ENCODE measurements around the gene SRBD1.

Gene SRBD1

DNA sequence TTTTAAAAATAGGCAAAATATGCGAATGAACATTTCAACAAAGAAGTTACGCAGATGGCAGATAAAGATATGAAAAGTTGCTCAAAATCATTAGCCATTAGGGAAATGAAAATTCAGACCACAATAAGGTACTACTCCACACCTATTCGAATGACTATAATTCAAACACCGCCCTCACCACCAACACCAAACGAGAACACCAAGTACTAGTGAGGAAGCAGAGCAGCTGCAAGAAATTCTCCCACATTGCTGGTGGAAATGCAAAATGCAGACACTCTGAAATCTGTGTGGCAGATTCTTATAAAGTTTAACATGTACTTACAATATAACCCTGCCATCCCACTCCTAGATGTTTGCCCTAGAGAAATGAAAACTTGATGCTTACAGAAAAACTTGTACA lies 23.2 kb upstream of the SRBD1 start:
- no peak for DNase-seq

DNA sequence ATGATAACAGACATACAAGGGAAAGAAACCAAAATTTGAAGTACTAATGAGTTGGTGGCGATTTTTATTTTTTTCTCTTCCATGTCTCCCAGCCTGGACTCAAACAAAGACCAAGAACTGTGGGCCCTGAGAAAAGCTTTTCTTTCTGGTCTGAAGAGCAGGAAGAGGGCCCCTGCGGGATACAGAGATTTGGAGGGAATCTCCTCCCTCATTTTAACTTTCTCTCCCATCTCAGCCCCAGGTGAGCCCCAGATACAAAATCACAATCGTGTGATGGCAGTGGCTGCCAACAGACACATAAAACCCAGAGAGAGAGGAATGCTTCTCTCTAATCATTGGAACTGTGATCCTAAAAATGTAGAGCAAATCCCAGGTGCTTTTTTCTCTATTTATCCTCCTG lies 20.9 kb upstream of the SRBD1 start:
- no peak for DNase-seq

DNA sequence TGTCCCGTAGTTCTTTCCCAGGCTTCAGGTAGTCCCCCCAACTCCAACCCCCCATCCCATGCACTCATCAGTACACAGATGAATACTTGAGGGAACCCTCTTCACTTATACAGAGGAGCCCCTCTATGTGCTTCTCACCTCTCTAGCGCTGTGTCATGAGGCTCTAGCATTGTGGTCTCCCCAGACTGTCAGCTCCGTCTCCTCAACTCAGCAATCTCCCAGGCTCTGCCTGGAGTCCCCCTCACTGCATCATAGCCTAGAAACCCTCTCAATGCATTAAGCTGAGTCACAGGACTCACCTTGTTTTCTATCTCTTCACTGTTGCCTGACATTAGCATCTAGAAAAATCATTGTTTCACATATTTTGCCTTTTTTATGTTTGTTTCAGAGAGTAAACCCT lies 20.3 kb upstream of the SRBD1 start:
- DNase-seq, result no peak

DNA sequence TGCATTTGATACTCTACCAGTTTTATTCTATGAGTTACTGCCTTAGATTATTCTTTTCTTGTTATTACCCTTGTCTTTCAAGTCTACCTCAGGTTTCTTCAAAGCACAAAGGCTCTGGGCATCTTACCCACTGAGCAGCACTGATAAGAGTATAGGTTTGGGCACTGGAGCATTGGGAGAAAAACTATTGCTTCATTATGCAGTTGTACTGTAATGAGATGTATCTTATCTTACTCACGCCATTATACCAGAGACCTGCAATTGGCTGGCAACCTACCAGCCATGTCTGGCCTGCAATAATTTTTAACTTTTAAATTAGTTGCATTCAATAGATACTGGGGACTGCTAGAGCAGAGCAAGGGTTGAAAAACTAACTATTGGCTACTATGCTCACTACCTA lies 18.9 kb upstream of the SRBD1 start:
- DNase-seq, result no peak

DNA sequence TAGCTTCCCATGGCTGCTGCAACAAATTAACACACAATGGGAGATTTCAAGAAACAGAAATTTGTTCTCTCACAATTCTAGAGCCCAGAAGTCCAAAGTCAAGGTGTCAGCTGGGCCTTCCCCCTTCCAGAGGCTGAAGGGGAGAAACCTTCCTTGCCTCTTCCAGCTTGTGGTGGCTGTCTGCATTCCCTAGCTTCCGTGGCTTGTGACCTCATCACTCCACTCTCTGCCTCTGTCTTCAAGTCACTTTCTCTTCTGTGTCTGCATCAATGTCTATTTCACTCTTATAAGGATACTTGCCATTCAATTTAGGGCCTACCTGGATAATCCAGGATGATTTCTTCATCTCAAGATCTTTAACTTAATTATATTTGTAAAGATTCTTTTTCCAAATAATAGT lies 16.8 kb upstream of the SRBD1 start:
- no peak for DNase-seq

DNA sequence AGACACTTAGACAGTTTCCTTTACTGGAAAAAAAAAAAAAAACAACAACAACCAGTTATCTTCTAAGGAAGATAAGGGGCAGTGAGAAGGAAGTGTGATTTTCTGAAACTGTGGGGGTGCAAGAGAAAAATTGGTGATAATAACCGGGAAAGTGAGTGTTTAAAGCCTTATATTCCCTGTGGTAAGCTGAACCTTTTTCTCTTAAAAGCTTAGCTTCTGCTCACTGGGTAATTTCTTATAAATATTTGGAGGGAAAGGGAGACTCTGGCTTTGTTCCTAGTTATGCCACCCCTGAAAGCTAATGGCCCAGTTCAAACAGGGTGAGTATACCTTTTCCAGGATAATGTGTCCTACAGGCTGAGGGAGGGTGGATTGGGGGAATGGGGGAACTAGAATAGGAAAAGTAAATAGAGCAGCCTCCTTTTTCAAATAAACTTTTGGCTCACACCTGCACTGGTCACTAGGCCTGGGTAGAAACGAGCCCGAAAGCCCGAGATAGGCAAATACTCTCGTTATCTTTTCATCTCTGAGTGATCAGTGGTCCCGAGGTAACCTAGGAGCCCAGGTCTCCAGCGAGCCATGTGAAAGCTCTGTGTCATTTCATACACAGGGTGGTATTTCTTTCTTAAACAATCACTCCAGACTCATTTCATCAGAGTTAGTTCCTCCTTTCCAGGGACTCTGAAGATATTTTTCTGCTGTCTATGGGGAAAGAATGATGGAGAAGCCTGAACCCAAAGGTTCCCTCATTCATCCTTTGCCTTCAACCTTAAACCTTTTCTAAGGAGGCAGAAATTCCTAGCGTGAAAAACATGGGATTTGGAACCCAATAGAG lies 15.5 kb upstream of the SRBD1 start:
- DNase-seq, result peak; percentile 9

DNA sequence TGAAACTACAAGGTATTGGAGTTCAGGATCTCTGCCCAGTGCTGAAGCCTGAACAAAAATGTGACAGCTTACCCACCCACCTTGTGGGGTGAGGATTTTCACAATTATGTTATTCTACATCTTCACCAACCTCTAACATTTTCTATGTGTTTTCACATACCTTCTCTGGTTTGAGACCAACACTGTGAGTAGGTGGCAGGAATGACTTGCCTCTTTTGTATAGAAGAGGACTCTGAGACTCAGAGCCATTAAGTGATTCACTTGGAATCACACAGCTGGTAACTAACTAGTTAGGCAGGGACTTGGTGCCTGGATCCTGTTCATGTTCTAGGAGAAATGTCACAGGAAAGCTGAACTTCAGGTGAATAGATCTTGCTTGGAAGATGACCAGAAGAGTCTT lies 14.8 kb upstream of the SRBD1 start:
- DNase-seq, result no peak

DNA sequence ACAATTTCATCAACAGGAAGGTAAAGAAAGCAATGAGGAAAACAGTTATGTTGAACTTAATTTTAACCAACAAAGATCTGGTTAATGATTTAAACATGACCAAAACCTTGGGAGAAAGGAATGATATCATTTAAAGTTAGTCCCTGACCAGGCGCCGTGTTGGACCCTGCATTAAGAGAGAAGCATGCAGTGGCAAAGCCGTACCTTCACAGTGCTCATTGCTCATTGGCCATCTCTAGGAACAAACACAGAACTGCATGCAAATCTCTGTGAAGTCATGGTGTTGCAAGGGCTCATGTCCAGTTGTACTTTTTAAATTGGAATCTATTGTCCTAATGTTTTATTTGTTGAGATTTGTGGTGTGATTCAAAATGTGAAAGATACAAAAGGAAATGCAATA lies 12.0 kb upstream of the SRBD1 start:
- no peak for DNase-seq

DNA sequence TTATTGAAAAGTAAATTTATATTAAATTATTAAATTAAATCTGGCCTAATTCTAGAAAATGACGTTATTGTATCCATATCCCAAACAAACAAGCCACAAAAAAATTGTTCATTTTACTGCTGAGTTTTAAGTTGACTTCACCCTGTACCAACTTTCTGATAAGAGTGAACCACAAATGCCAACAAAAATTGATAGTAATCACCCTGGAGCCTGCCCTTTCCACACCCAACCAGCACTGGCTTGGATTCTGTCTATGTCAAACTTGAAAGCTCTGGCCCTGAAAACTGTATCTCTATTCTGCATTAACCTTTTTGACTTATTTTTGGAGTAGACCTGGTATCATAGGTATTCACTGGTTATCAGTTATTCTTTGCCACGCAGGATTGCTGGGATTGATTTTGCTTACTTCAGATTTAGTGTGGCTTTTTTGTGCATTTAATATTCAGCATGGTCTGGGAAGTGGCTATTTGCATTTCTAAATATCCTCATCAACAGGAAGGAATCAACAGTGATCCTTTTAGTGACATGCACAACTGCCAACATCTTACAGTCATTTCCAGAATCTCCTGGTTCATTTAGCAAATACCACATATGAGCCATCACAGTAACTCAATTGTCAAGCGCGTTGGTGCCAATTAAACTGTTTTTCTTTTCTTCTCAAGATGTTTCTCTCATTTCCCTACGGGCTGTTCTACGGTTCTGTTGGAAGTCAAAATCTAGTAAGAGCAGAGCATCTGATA lies 11.4 kb upstream of the SRBD1 start:
- DNase-seq, result no peak

DNA sequence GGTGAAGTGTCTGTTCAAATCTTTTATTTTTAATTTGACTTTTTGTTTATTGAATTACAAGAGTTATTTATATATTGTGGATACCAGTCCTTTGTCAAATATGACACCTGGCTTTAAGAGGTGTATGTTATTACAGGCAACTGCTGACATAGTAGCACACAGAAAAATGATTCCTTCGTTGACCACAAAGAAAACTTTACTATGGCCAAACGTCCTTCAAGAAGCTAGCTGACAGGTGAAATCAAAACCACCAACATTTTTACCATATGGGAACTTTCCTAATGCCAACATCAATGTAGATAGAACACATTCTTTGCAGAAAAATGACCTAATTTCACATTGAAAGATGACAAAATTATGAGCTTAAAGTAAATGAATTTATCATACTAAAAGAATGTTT lies 6.4 kb upstream of the SRBD1 start:
- no peak for DNase-seq

DNA sequence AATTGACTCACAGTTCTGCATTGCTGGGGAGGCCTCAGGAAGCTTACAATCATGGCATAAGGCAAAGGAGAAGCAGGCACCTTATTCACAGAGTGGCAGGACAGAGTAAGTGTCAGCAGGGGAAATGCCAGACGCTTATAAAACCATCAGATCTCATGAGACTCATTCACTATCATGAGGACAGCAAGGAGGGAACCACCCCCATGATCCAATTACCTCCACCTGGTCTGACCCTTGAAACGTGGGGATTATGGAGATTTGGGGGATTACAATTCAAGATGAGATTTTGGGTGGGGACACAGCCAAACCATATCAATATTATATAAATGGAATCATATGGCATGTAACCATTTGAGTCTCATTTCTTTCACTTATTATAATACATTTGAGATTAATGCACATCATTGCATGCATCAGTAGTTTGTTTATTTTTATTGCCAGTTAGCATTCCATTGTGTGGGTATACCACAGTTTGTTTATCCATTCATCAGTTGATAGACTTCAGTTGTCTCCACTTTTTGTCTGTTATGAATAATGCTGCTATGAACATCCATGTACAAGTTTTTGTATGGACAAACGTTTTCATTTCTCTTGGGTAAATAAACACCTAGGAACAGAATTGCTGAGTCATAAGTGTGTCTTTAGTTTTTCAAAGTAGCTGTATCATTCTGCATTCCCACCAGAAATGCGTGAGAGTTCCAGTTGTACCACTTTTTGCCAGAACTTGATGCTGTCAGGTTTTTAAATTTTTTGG lies 5.8 kb upstream of the SRBD1 start:
- no peak for DNase-seq

DNA sequence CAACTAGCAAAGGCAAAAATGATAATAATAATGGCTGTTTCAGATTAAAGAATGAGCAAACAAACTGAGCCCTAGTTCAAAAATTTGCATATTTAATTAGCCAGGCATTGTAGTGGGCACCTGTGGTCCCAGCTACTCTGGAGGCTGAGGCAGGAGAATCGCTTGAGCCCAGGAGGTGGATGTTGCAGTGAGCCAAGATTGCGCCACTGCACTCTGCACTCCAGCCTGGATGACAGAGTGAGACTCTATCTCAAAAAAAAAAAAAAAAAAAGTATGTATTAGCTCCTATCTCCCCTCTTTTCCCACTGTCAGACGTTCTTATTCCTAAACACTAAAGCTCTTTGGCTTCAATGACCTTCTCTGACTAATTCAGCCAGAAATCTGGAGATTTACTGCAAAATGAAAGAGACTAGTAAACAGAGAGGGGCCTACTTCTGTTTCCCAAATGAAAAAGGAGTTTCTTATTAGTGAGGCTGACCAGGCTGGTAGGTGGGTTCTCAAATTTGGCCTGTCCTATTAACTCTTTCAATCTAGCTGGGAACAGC lies 3.9 kb upstream of the SRBD1 start:
- DNase-seq, result no peak

DNA sequence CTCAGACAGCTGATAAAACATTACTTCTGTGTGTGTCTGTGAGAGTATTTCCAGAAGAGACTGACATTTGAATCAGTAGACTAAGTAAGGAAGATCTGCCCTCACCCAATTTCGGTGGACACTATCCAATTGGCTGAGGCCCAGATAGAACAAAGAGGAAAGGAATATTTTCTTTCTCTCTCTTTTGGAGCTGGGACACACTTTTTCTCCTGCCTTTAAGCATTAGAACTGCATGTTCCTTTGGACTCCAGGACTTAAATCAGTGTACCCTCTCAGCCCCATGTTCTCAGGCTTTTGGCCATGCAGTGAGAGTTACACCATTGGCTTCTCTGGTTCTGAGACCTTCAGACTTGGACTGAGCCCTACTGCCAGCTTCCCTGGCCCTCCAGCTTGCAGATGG lies 3.3 kb upstream of the SRBD1 start:
- DNase-seq, result no peak

DNA sequence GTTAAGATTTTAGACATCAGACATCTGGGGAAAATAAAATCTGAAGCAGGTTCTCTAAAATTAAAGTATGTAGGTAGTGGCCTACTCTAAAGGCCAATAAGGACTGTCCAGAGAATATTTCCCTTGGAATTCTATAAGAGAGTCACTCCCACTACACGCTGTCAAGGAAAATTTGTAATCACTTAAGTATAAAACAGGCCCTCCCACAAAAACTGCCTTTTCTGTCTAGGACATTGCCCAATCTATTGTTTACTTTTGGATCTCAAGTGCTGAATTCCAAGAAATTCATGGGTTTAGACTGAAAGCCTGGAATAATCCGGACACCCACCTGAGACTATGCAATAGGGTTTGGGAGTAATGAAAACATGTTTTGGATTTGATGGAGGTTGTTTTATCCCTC lies 1.7 kb upstream of the SRBD1 start:
- DNase-seq, result no peak

DNA sequence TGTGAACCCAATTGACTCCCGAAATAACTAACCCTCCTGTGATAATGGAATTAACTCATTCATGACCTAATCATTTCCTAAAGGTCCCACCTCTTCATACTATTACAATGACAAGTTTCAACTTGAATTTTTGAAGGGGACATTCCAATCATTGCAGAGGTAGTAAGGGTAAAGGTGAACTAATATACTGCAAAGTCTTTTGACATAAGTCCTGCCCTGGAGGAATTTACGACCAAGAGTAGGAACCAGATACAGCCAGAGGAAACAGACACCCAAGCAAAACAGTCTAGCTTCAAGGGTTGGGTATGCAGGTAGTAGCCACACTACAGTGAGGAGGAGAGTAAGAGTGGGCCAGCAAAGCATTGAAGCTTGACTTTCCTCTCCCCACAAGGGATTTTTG lies 1.2 kb upstream of the SRBD1 start:
- no peak for DNase-seq

DNA sequence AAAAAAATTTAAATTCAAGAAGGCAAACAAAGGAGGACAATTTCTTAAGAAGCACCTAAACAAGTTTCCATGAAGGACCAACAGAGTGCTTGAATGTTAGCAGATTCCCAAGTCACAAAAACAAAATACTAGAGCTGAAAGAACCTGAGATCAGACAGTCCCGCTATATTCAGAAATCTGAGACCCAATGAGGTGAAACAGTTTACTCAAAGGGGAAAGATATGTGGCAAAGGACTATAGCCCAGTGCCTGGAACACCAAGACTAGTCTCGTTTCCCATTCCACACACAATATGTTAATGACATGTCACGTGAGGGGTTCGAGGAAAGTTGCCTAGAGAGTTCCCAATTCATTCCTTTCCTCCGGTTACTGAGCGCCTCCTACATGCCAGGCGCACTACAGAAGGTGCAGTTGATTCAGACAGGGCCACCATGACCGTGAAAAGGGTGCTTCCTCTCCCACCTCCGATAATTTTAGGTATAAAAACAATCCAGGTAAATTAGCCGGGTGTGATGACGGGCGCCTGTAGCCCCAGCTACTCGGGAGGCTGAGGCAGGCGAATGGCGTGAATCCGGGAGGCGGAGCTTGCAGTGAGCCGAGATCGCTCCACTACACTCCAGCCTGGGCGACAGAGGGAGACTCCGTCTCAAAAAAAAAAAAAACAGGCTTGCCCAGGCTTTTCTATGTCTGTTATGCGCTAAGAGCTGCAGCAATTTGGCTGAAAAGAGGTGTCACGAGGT lies 617 bp downstream of the SRBD1 start:
- peak; percentile 69 for DNase-seq

DNA sequence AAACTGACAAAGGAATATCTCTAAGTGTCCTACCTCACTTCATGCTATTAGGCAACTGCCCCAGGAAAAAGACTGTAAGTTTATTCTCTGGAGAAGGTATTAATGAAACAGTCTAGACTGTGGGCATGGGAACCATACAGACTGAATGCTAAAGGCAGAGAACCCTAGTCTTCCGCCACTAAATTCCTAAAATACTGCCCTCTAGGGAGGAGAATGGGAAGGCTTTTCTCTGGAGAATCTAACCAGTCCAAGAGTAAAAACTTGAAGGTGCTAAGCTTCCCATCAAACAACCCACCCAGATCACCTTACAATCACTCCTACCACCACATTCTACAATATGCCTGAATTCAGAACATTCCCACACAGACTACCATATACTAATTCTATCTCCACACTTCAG lies 3.4 kb downstream of the SRBD1 start:
- no peak for DNase-seq

DNA sequence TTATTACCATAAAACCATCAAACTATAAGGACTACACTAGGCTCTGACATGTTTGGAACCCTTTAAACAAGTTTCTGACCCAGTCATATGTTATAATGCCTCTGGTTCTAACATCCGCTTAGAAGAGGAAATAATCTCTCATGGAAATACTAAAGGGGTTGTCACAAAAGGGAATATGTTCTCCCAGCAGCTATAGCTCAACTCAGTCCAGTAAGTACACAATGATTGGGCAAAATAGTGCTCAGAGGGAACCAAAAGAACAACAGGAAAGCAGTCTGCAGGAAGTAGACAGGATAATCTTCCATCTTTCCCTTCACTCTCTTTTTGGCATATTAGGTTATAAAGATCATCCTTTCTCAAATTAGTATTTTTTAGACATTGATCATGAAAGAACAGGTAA lies 4.3 kb downstream of the SRBD1 start:
- DNase-seq, result no peak

DNA sequence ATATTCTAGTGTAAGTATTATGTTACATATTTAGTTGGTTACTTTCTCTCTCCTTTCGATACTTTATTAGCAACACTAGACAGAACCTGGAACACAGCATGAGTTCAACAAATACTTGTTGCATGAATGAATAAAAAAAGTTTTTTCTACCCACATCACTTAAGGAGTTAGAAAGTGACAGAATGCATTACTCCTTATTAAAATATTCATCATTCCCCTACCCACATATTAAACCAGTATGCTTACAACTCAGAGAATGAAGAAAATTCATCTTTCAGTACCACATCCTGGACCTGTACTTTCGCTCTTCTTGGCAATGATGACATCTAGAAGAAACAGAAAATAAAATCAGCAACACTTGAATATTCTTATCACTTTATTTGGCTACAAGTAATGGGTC lies 6.0 kb downstream of the SRBD1 start:
- no peak for DNase-seq

DNA sequence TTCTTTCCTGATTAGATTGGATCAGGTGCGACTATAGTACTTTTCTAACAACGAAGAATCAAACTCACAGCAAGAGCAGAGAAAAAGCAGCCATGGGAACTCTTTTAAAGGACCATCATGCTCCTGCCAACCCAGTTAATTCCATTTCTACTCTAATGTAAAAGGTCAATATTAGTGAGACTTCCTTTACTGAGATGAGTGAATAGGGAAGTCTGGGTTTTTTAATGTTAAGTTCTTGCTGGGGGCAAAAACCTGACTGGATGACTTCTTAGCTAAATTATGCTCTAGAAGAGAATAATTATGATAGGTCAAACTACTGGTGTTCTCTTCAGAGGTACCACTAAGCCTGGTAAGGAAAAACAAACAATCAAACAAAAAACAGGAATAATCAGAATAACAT lies 8.4 kb downstream of the SRBD1 start:
- DNase-seq, result no peak

DNA sequence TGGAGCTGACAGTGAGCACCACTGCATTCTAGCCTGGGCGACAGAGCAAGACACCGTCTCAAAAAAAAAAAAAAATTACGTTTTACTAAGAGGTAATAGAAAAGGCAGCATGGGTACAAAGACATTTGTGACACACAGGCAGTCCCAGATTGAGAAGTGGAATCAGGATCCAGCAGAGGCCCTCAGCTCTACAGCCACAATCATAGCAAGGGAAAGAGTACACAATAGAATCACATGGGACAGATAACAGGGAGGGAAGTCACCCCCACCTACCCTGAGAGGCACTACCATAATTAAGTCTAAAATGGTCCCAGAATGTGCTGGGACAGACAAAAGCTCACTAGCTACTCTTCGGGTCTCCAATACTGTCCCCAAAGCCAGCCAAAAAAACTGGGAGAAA lies 12.5 kb downstream of the SRBD1 start:
- no peak for DNase-seq

DNA sequence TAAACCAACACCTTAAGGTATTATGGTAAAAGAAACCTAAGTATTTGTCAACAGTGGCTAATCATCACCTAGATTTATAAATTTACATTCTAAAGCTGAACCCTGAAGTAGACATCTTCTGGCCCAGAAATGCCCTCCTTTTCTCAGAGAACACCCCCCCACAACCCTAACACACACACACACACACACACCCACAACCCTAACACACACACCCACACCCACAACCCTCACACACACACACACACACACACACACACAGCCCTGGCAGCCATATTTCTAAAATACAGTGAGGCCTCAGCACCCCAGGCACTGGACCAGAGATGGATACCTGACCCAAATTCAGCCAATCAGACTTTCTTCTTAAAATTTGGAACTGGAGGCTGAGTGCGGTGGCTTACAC lies 14.3 kb downstream of the SRBD1 start:
- DNase-seq, result no peak
